GM13976 (cell line): Measurements from ENCODE around the gene SLC39A11.

Experiments used
- DNase-seq: peaks from one replicate; pipeline ENCODE4 v3.0.0; 2012; ENCODE audit warnings: low spot score
- in situ Hi-C: fragments of 300-500 bp; cut with MboI; formaldehyde crosslinking; loops from one replicate; pipeline ENCODE4 v1.12.0; 2022; ENCODE audit warnings: low sequenced_read_pairs, mixed read lengths, inconsistent platforms; ENCODE audit not compliant: unreplicated experiment
- TF ChIP-seq, protein P1 (sequence below): IDR thresholded peaks from 2 replicates; pipeline ENCODE4 v1.5.1; 2012; ENCODE audit warnings: borderline replicate concordance, mild to moderate bottlenecking; ENCODE audit not compliant: insufficient read depth; ENCODE audit errors: extremely low read depth, missing control alignments, control extremely low read depth

Gene SLC39A11

DNA sequence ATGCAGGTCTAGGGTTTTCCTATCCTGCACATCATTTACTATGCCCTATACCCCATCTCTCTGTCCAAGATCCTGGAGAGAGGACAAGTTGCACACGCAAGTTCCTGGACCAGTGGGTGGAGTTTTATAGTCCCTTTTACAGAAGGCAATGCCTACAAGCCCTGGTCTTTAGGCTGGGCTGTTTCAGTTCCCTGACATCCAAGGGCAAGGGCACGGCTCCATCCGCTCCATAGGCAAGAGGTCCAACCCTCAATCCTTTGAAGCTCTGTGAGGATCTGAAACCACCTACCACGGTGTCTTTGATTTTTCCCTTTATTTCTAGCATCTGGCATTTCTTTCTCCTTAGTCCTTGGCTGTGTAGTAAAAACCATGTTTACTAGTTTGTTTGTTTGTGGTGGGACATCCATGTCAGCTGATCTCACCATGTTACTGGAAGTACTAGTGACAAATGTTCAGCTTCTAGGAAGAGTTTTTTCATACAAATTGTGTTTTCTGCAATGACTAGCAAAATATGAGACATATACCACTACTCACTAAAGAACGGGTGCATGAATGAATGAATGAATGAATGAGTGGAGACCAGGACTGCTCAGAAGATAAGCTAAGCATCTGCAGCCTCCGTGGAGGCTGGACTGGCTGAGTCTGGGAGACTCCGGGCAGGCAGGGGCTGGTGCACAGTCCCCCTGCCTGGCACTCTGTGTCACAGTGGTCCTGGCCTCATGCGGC, 359.4 kb downstream of the SLC39A11 start:
- DNase-seq: no peak
- in situ Hi-C loops: loop anchor here (25.0 kb wide), 1 partner anchor 629 kb away; no protein-coding TSS in a partner anchor
- TF ChIP-seq, protein P1, sequence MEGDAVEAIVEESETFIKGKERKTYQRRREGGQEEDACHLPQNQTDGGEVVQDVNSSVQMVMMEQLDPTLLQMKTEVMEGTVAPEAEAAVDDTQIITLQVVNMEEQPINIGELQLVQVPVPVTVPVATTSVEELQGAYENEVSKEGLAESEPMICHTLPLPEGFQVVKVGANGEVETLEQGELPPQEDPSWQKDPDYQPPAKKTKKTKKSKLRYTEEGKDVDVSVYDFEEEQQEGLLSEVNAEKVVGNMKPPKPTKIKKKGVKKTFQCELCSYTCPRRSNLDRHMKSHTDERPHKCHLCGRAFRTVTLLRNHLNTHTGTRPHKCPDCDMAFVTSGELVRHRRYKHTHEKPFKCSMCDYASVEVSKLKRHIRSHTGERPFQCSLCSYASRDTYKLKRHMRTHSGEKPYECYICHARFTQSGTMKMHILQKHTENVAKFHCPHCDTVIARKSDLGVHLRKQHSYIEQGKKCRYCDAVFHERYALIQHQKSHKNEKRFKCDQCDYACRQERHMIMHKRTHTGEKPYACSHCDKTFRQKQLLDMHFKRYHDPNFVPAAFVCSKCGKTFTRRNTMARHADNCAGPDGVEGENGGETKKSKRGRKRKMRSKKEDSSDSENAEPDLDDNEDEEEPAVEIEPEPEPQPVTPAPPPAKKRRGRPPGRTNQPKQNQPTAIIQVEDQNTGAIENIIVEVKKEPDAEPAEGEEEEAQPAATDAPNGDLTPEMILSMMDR: no peak

DNA sequence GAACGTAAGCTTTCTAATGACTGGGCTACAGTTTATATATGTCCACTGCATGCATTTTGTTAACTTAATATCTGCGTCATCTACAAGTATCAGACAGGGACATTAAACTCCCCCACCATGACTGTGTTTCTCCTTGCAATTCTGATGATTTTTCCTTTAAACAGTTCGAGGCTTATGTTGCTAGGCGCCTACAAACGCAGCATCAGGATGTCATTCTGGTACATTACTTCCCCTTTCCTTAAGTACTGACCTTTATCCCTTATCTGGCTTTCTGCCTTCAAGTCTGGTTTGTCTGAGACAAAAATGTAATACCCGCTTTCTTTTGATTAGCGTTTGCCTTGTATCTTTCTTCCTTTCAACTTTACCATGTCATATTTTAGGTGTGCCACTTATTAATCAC, 362.4 kb downstream of the SLC39A11 start:
- no peak for DNase-seq
- TF ChIP-seq, protein P1: no peak
- in situ Hi-C loops: loop anchor here (25.0 kb wide), 1 partner anchor 632 kb away; no protein-coding TSS in a partner anchor

- in situ Hi-C loops: loop anchor here (10.0 to 25.0 kb wide), 3 partner anchors 458 to 635 kb away; no protein-coding TSS in a partner anchor
- DNase-seq: peak; percentile 78
- TF ChIP-seq, protein P1: no peak
Observed at GRCh38 chr17:72726936-72727335, 365.6 kb downstream of the SLC39A11 start.

- in situ Hi-C loops: loop anchor here (10.0 to 25.0 kb wide), 3 partner anchors 459 to 637 kb away; no protein-coding TSS in a partner anchor
- TF ChIP-seq, protein P1: peak; percentile 72
- peak; percentile 55 for DNase-seq
Observed at GRCh38 chr17:72725433-72726068, 366.9 kb downstream of the SLC39A11 start.

- TF ChIP-seq, protein P1: no peak
- no peak for DNase-seq
- in situ Hi-C loops: loop anchor here (10.0 kb wide), 2 partner anchors 461 to 531 kb away; no protein-coding TSS in a partner anchor
Observed at GRCh38 chr17:72724267-72724666, 368.2 kb downstream of the SLC39A11 start.

GRCh38 chr17:72723711-72724110, 368.8 kb downstream of the SLC39A11 start:
- in situ Hi-C loops: loop anchor here (10.0 kb wide), 2 partner anchors 461 to 531 kb away; no protein-coding TSS in a partner anchor
- TF ChIP-seq, protein P1: no peak
- DNase-seq: no peak
